OCI-LY1 (cell line): ENCODE measurements around the gene EIF3M.

Experiments
- H2AFZ ChIP-seq: fragments of 200-600 bp; sonication (generic), shearing (Covaris generic); 2 replicates; pipeline ENCODE4 v1.6.0; 2014; ENCODE audit warnings: antibody characterized with exemption, mild to moderate bottlenecking, low read length
- H3F3A ChIP-seq: fragments of 200-600 bp; sonication (generic), shearing (Covaris generic); 2 replicates; pipeline ENCODE4 v1.6.0; 2014; ENCODE audit warnings: mild to moderate bottlenecking, antibody characterized with exemption, low read length, moderate library complexity; ENCODE audit not compliant: insufficient read depth
- H3K27ac ChIP-seq: fragments of 200-600 bp; sonication (generic); 2 replicates; pipeline ENCODE4 v1.5.1; 2014; ENCODE audit warnings: low read length, mixed run types, mild to moderate bottlenecking, low read depth; ENCODE audit not compliant: poor library complexity, severe bottlenecking
- H3K27me3 ChIP-seq: fragments of 200-600 bp; sonication (generic); 2 replicates; pipeline ENCODE4 v1.6.0; 2014; ENCODE audit warnings: antibody characterized with exemption, mild to moderate bottlenecking, low read length, moderate library complexity; ENCODE audit not compliant: insufficient read depth
- H3K36me3 ChIP-seq: fragments of 200-600 bp; sonication (generic); 2 replicates; pipeline ENCODE4 v1.6.1; 2014; ENCODE audit warnings: mild to moderate bottlenecking, antibody characterized with exemption, low read length, moderate library complexity, mixed read lengths; ENCODE audit not compliant: insufficient read depth
- H3K4me1 ChIP-seq: fragments of 200-600 bp; sonication (generic); 2 replicates; pipeline ENCODE4 v1.5.1; 2014; ENCODE audit warnings: mild to moderate bottlenecking, low read length, moderate library complexity; ENCODE audit not compliant: insufficient read depth, severe bottlenecking
- H3K4me2 ChIP-seq: fragments of 200-600 bp; sonication (generic), shearing (Covaris generic); 2 replicates; pipeline ENCODE4 v1.6.1; 2014; ENCODE audit warnings: low read length
- H3K4me3 ChIP-seq: fragments of 200-600 bp; sonication (generic); 2 replicates; pipeline ENCODE4 v1.5.1; 2014; ENCODE audit warnings: low read length, low read depth, mild to moderate bottlenecking, mixed read lengths; ENCODE audit not compliant: poor library complexity, severe bottlenecking
- H3K79me2 ChIP-seq: fragments of 200-600 bp; shearing (Covaris generic); 2 replicates; pipeline ENCODE4 v1.6.1; 2016; ENCODE audit warnings: mixed run types, low read length, mixed read lengths; ENCODE audit not compliant: insufficient read depth
- H3K9ac ChIP-seq: fragments of 200-600 bp; sonication (generic), shearing (Covaris generic); 2 replicates; pipeline ENCODE4 v1.6.1; 2014; ENCODE audit warnings: mild to moderate bottlenecking, low read length, mixed read lengths
- H3K9me2 ChIP-seq: fragments of 200-600 bp; sonication (generic), shearing (Covaris generic); 2 replicates; pipeline ENCODE4 v1.6.1; 2014; ENCODE audit warnings: low read depth, mild to moderate bottlenecking, low read length, mixed read lengths
- H3K9me3 ChIP-seq: fragments of 200-600 bp; shearing (Covaris generic); 2 replicates; pipeline ENCODE4 v1.6.1; 2014; ENCODE audit warnings: low read length, mixed read lengths
- H4K20me1 ChIP-seq: fragments of 200-600 bp; sonication (generic), shearing (Covaris generic); 2 replicates; pipeline ENCODE4 v1.6.0; 2016; ENCODE audit warnings: mild to moderate bottlenecking, low read length; ENCODE audit not compliant: insufficient read depth
- EZH2 ChIP-seq: fragments of 200-600 bp; sonication (generic), shearing (Covaris generic); IDR thresholded peaks from 2 replicates; pipeline ENCODE4 v1.8.0; 2017; ENCODE audit warnings: borderline replicate concordance, mixed run types, mild to moderate bottlenecking, antibody characterized with exemption, low read length, moderate library complexity, mixed read lengths
- TF ChIP-seq, protein P1 (sequence below): fragments of 200-600 bp; sonication (generic), shearing (Covaris generic); IDR thresholded peaks from 2 replicates; pipeline ENCODE4 v1.5.1; 2017; ENCODE audit warnings: mild to moderate bottlenecking, antibody characterized with exemption, low read length, moderate library complexity, mixed read lengths

Gene EIF3M

DNA sequence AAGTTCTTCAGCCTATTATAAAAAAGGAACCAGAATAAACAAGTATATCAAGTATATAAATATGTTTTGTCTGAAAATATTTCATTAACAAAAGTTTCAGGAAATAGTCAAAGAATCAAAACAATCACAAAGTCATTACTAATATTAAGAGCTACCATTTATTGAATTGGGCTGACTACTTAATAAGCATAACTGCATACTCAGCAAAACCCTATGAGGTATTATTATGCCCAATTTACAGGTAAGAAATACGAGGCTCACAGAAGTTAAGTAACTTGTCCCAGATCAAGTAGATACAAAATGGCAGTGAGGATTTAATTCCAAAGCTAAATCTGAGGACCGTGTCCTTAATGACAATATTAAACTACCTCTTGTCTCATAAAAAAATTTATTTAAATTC is 52.2 kb downstream of the EIF3M start:
- Histone ChIP-seq H3K9me2 (no peaks in the 10 kb centered on the region), H3K79me2 (no peaks in the 10 kb centered on the region), H3K27ac (no peak overlapping the region), H3K27me3 (no peaks in the 10 kb centered on the region), H3K4me3 (no peak overlapping the region), H2AFZ (no peak overlapping the region), H3K4me2 (no peak overlapping the region), H3K36me3 (no peaks in the 10 kb centered on the region), H3K9ac (no peak overlapping the region), H4K20me1 (no peaks in the 10 kb centered on the region), H3F3A (no peaks in the 10 kb centered on the region), H3K9me3 (no peaks in the 10 kb centered on the region), H3K4me1 (no peaks in the 10 kb centered on the region)
- TF ChIP-seq, protein P1, sequence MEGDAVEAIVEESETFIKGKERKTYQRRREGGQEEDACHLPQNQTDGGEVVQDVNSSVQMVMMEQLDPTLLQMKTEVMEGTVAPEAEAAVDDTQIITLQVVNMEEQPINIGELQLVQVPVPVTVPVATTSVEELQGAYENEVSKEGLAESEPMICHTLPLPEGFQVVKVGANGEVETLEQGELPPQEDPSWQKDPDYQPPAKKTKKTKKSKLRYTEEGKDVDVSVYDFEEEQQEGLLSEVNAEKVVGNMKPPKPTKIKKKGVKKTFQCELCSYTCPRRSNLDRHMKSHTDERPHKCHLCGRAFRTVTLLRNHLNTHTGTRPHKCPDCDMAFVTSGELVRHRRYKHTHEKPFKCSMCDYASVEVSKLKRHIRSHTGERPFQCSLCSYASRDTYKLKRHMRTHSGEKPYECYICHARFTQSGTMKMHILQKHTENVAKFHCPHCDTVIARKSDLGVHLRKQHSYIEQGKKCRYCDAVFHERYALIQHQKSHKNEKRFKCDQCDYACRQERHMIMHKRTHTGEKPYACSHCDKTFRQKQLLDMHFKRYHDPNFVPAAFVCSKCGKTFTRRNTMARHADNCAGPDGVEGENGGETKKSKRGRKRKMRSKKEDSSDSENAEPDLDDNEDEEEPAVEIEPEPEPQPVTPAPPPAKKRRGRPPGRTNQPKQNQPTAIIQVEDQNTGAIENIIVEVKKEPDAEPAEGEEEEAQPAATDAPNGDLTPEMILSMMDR, result no peak
- TF ChIP-seq EZH2, result no peak

DNA sequence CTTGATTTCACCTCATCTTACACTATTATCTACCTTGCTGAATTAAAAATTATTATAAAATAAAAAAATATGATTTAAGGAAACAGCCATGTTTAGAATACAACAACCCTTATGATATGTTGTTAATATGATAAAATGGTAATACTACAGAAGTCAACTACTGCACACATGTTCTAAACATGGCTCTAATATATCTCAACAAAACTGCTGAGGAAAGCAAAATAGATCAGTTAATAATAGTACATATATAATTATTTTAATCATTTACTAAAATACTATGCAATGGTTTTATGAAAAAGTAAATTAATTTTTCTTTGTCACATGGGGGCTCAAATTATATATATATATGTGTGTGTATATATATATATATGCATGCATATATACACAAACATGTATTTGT is 57.7 kb downstream of the EIF3M start:
- Histone ChIP-seq H3K4me1 (no peaks in the 10 kb centered on the region), H2AFZ (no peak overlapping the region), H3F3A (no peaks in the 10 kb centered on the region), H3K27me3 (no peaks in the 10 kb centered on the region), H3K4me3 (no peak overlapping the region), H4K20me1 (no peaks in the 10 kb centered on the region), H3K9me3 (no peaks in the 10 kb centered on the region), H3K79me2 (no peaks in the 10 kb centered on the region), H3K27ac (no peak overlapping the region), H3K9ac (no peak overlapping the region), H3K9me2 (no peaks in the 10 kb centered on the region), H3K4me2 (no peak overlapping the region), H3K36me3 (no peaks in the 10 kb centered on the region)
- TF ChIP-seq, protein P1, result no peak

DNA sequence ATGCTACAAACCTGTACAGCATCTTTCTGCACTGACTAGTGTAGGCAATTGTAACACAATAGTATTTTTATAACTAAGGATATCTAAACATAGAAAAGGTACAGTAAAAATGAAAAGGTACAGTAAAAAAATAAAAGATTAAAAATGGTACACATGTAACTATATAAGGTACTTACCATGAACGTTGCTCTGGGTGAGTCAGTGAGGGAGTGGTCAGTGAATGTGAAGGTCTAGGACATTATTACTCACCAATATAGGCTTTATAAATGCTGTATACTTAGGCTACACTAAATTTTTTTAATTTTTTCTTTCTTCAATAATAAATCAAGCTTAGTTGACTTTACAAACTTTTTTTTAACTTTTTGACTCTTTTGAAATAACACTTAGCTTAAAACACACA is 59.9 kb downstream of the EIF3M start:
- H4K20me1 ChIP-seq, result no peaks in the 10 kb centered on the region
- H3K4me2 ChIP-seq, result no peak overlapping the region
- no peaks in the 10 kb centered on the region for H3K9me3 ChIP-seq
- H3K27me3 ChIP-seq, result no peaks in the 10 kb centered on the region
- no peak overlapping the region for H3K9ac ChIP-seq
- H2AFZ ChIP-seq, result no peak overlapping the region
- H3K79me2 ChIP-seq, result no peaks in the 10 kb centered on the region
- no peaks in the 10 kb centered on the region for H3K36me3 ChIP-seq
- no peaks in the 10 kb centered on the region for H3K9me2 ChIP-seq
- H3K27ac ChIP-seq, result no peak overlapping the region
- no peaks in the 10 kb centered on the region for H3F3A ChIP-seq
- no peak for TF ChIP-seq EZH2
- TF ChIP-seq, protein P1, result no peak
- no peaks in the 10 kb centered on the region for H3K4me1 ChIP-seq
- no peak overlapping the region for H3K4me3 ChIP-seq
